ENCODE results near the gene RCL1.
"Not testable (repeated sequence)": the region's sequence is repeated elsewhere in the genome, so short reads cannot be mapped to it uniquely, and the experiment has no call there.

The RCL1 gene

GRCh38 chr9:4887556-4887955 lies 94.8 kb downstream of the RCL1 start:
- H3K4me1 ChIP-seq (ENCODE audit: control insufficient read depth, insufficient read depth, low read length): no peaks in the 10 kb centered on the region

GRCh38 chr9:4890242-4890641 lies 97.5 kb downstream of the RCL1 start:
- Histone ChIP-seq H3K27ac (ENCODE audit: low read depth, low read length) (no peak overlapping the region), H3K36me3 (ENCODE audit: control insufficient read depth, insufficient read depth, low read length) (no peaks in the 10 kb centered on the region), H3K4me1 (ENCODE audit: control insufficient read depth, insufficient read depth, low read length) (no peaks in the 10 kb centered on the region), H3K4me3 (ENCODE audit: low read length) (no peak overlapping the region), H3K27me3 (ENCODE audit: control insufficient read depth, insufficient read depth, low read length) (no peaks in the 10 kb centered on the region), H3K9ac (ENCODE audit: low read length) (no peak overlapping the region)

More at GRCh38 chr9:4887556-4887955, 94.8 kb downstream of the RCL1 start:
- Histone ChIP-seq H3K27me3 (ENCODE audit: control insufficient read depth, insufficient read depth, low read length) (no peaks in the 10 kb centered on the region), H3K27ac (ENCODE audit: low read depth, low read length) (no peak overlapping the region), H3K4me3 (ENCODE audit: low read length) (no peak overlapping the region), H3K9ac (ENCODE audit: low read length) (no peak overlapping the region), H3K36me3 (ENCODE audit: control insufficient read depth, insufficient read depth, low read length) (no peaks in the 10 kb centered on the region)

- Histone ChIP-seq H3K9ac (ENCODE audit: low read length) (no peak overlapping the region), H3K27me3 (ENCODE audit: control insufficient read depth, insufficient read depth, low read length) (no peaks in the 10 kb centered on the region), H3K4me1 (ENCODE audit: control insufficient read depth, insufficient read depth, low read length) (no peaks in the 10 kb centered on the region), H3K4me3 (ENCODE audit: low read length) (no peak overlapping the region), H3K36me3 (ENCODE audit: control insufficient read depth, insufficient read depth, low read length) (no peaks in the 10 kb centered on the region), H3K27ac (ENCODE audit: low read depth, low read length) (no peak overlapping the region)
Measured at GRCh38 chr9:4890929-4891328, 98.2 kb downstream of the RCL1 start.

GRCh38 chr9:4891674-4892073 lies 98.9 kb downstream of the RCL1 start:
- H3K27ac ChIP-seq (ENCODE audit: low read depth, low read length): no peak overlapping the region
- H3K27me3 ChIP-seq (ENCODE audit: control insufficient read depth, insufficient read depth, low read length): no peaks in the 10 kb centered on the region
- H3K4me1 ChIP-seq (ENCODE audit: control insufficient read depth, insufficient read depth, low read length): no peaks in the 10 kb centered on the region
- no peaks in the 10 kb centered on the region for H3K36me3 ChIP-seq (ENCODE audit: control insufficient read depth, insufficient read depth, low read length)
- H3K9ac ChIP-seq (ENCODE audit: low read length): no peak overlapping the region
- H3K4me3 ChIP-seq (ENCODE audit: low read length): no peak overlapping the region

GRCh38 chr9:4892501-4893194 lies 99.9 kb downstream of the RCL1 start:
- Histone ChIP-seq H3K27me3 (ENCODE audit: control insufficient read depth, insufficient read depth, low read length) (no peaks in the 10 kb centered on the region), H3K4me3 (ENCODE audit: low read length) (no peak overlapping the region), H3K36me3 (ENCODE audit: control insufficient read depth, insufficient read depth, low read length) (no peaks in the 10 kb centered on the region), H3K4me1 (ENCODE audit: control insufficient read depth, insufficient read depth, low read length) (no peaks in the 10 kb centered on the region), H3K9ac (ENCODE audit: low read length) (no peak overlapping the region), H3K27ac (ENCODE audit: low read depth, low read length) (no peak overlapping the region)

- Histone ChIP-seq H3K9ac (ENCODE audit: low read length) (no peak overlapping the region), H3K27ac (ENCODE audit: low read depth, low read length) (no peak overlapping the region), H3K4me3 (ENCODE audit: low read length) (no peak overlapping the region), H3K27me3 (ENCODE audit: control insufficient read depth, insufficient read depth, low read length) (no peaks in the 10 kb centered on the region), H3K4me1 (ENCODE audit: control insufficient read depth, insufficient read depth, low read length) (no peaks in the 10 kb centered on the region), H3K36me3 (ENCODE audit: control insufficient read depth, insufficient read depth, low read length) (no peaks in the 10 kb centered on the region)
Measured at GRCh38 chr9:4894076-4894475, 101.3 kb downstream of the RCL1 start.

- H3K9ac ChIP-seq (ENCODE audit: low read length); H3K27me3 ChIP-seq (ENCODE audit: control insufficient read depth, insufficient read depth, low read length); H3K27ac ChIP-seq (ENCODE audit: low read depth, low read length): not testable (repeated sequence)
Measured at GRCh38 chr9:4899853-4900252, 107.1 kb downstream of the RCL1 start.

GRCh38 chr9:4901401-4902134 lies 108.8 kb downstream of the RCL1 start:
- peak overlapping the region; percentile 46 for H3K4me3 ChIP-seq (ENCODE audit: low read length)
- H3K27me3 ChIP-seq (ENCODE audit: control insufficient read depth, insufficient read depth, low read length); H3K36me3 ChIP-seq (ENCODE audit: control insufficient read depth, insufficient read depth, low read length); H3K9ac ChIP-seq (ENCODE audit: low read length); H3K4me1 ChIP-seq (ENCODE audit: control insufficient read depth, insufficient read depth, low read length); H3K27ac ChIP-seq (ENCODE audit: low read depth, low read length): not testable (repeated sequence)

More at GRCh38 chr9:4899853-4900252, 107.1 kb downstream of the RCL1 start:
- H3K36me3 ChIP-seq (ENCODE audit: control insufficient read depth, insufficient read depth, low read length); H3K4me3 ChIP-seq (ENCODE audit: low read length); H3K4me1 ChIP-seq (ENCODE audit: control insufficient read depth, insufficient read depth, low read length): not testable (repeated sequence)

GRCh38 chr9:4902135-4902475 lies 109.4 kb downstream of the RCL1 start:
- no peak overlapping the region for H3K9ac ChIP-seq (ENCODE audit: low read length)
- no peaks in the 10 kb centered on the region for H3K27me3 ChIP-seq (ENCODE audit: control insufficient read depth, insufficient read depth, low read length)
- H3K4me1 ChIP-seq (ENCODE audit: control insufficient read depth, insufficient read depth, low read length): no peaks in the 10 kb centered on the region
- no peaks in the 10 kb centered on the region for H3K36me3 ChIP-seq (ENCODE audit: control insufficient read depth, insufficient read depth, low read length)
- H3K27ac ChIP-seq (ENCODE audit: low read depth, low read length): no peak overlapping the region
- no peak overlapping the region for H3K4me3 ChIP-seq (ENCODE audit: low read length)

GRCh38 chr9:4904322-4905134 lies 111.8 kb downstream of the RCL1 start:
- H3K4me3 ChIP-seq (ENCODE audit: low read length): no peak overlapping the region
- H3K36me3 ChIP-seq (ENCODE audit: control insufficient read depth, insufficient read depth, low read length): no peaks in the 10 kb centered on the region
- H3K27me3 ChIP-seq (ENCODE audit: control insufficient read depth, insufficient read depth, low read length): no peaks in the 10 kb centered on the region
- H3K9ac ChIP-seq (ENCODE audit: low read length): no peak overlapping the region
- H3K27ac ChIP-seq (ENCODE audit: low read depth, low read length): no peak overlapping the region
- H3K4me1 ChIP-seq (ENCODE audit: control insufficient read depth, insufficient read depth, low read length): no peaks in the 10 kb centered on the region

- H3K9ac ChIP-seq (ENCODE audit: low read length): no peak overlapping the region
- no peak overlapping the region for H3K27ac ChIP-seq (ENCODE audit: low read depth, low read length)
- no peak overlapping the region for H3K4me3 ChIP-seq (ENCODE audit: low read length)
- H3K36me3 ChIP-seq (ENCODE audit: control insufficient read depth, insufficient read depth, low read length): no peaks in the 10 kb centered on the region
- H3K4me1 ChIP-seq (ENCODE audit: control insufficient read depth, insufficient read depth, low read length): no peaks in the 10 kb centered on the region
- H3K27me3 ChIP-seq (ENCODE audit: control insufficient read depth, insufficient read depth, low read length): no peaks in the 10 kb centered on the region
Measured at GRCh38 chr9:4905135-4905490, 112.4 kb downstream of the RCL1 start.

Measured in rectal smooth muscle tissue (tissue), 1 donor.